Endothelial cell (in vitro differentiated cells): Measurements from ENCODE around the gene IQSEC1. TPM values are rescaled to one million over a fixed set of nuclear protein-coding genes. Genes with fewer than 3 reads are reported as not detected.

ENCODE experiments used
- DNase-seq: peaks from one replicate; pipeline ENCODE4 v3.0.0; 2021; ENCODE audit warnings: low spot score
- H3K27ac Mint-ChIP-seq: one replicate; pipeline ENCODE4 v1.8.0; 2021; ENCODE audit warnings: mixed read lengths, inconsistent platforms; ENCODE audit not compliant: unreplicated experiment
- H3K27me3 Mint-ChIP-seq: one replicate; pipeline ENCODE4 v1.8.0; 2021; ENCODE audit warnings: mild to moderate bottlenecking, moderate library complexity, mixed read lengths, inconsistent platforms; ENCODE audit not compliant: unreplicated experiment
- H3K36me3 Mint-ChIP-seq: one replicate; pipeline ENCODE4 v1.8.0; 2021; ENCODE audit warnings: mild to moderate bottlenecking, low read depth, mixed read lengths, inconsistent platforms; ENCODE audit not compliant: unreplicated experiment
- H3K4me1 Mint-ChIP-seq: one replicate; pipeline ENCODE4 v1.8.0; 2021; ENCODE audit warnings: mild to moderate bottlenecking, mixed read lengths, inconsistent platforms; ENCODE audit not compliant: unreplicated experiment
- H3K4me3 Mint-ChIP-seq: one replicate; pipeline ENCODE4 v1.8.0; 2021; ENCODE audit warnings: mild to moderate bottlenecking, mixed read lengths, inconsistent platforms; ENCODE audit not compliant: unreplicated experiment
- H3K9me3 Mint-ChIP-seq: one replicate; pipeline ENCODE4 v1.8.0; 2021; ENCODE audit warnings: mixed read lengths, inconsistent platforms; ENCODE audit not compliant: unreplicated experiment
- total RNA-seq: library from RNA; stranded (reverse); fragmentation: NEBNext Ultra II Directional; extraction: Animal tissue kit (Norgen Biotek cat#: 25700); gene quantifications from one replicate; pipeline ENCODE4 v1.2.1, GENCODE V29; 2021; ENCODE audit not compliant: unreplicated experiment
- TF ChIP-seq, protein P1 (sequence below): fragments of 200-600 bp; sonication (generic); IDR thresholded peaks from one replicate; pipeline ENCODE4 v1.5.0; 2021; ENCODE audit warnings: antibody characterized with exemption; ENCODE audit not compliant: unreplicated experiment

Gene IQSEC1
- total RNA-seq, 1 donor from 2014 or later: 75.3 TPM

DNA sequence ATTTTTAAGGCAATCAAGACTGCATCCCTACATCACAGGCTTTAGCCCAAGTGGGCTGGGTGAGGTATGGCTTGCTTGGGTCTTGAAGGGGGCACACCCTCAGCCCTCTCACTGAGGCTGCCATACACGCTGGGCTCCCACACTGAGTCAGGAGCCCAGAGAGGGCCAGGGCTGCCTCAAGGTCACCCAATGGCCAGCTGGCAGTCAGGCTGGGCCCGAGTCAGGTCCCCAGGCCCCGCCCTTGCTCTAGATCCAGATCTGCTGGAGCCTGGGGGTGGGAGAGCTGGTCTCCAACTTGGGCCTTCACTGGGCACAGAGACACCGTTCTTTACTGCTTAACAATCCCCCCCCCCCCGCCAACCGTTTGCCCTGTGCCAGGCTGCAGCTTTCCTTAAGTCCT is 88.1 kb downstream of the IQSEC1 start:
- TF ChIP-seq, protein P1, sequence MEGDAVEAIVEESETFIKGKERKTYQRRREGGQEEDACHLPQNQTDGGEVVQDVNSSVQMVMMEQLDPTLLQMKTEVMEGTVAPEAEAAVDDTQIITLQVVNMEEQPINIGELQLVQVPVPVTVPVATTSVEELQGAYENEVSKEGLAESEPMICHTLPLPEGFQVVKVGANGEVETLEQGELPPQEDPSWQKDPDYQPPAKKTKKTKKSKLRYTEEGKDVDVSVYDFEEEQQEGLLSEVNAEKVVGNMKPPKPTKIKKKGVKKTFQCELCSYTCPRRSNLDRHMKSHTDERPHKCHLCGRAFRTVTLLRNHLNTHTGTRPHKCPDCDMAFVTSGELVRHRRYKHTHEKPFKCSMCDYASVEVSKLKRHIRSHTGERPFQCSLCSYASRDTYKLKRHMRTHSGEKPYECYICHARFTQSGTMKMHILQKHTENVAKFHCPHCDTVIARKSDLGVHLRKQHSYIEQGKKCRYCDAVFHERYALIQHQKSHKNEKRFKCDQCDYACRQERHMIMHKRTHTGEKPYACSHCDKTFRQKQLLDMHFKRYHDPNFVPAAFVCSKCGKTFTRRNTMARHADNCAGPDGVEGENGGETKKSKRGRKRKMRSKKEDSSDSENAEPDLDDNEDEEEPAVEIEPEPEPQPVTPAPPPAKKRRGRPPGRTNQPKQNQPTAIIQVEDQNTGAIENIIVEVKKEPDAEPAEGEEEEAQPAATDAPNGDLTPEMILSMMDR: no peak
- Mint-ChIP-seq H3K4me3 (no peak overlapping the region), H3K27ac (no peak overlapping the region), H3K36me3 (no peaks in the 10 kb centered on the region), H3K4me1 (peaks cover 17% of the 10 kb centered on the region), H3K9me3 (no peaks in the 10 kb centered on the region), H3K27me3 (peaks cover 8% of the 10 kb centered on the region)
- DNase-seq: no peak

DNA sequence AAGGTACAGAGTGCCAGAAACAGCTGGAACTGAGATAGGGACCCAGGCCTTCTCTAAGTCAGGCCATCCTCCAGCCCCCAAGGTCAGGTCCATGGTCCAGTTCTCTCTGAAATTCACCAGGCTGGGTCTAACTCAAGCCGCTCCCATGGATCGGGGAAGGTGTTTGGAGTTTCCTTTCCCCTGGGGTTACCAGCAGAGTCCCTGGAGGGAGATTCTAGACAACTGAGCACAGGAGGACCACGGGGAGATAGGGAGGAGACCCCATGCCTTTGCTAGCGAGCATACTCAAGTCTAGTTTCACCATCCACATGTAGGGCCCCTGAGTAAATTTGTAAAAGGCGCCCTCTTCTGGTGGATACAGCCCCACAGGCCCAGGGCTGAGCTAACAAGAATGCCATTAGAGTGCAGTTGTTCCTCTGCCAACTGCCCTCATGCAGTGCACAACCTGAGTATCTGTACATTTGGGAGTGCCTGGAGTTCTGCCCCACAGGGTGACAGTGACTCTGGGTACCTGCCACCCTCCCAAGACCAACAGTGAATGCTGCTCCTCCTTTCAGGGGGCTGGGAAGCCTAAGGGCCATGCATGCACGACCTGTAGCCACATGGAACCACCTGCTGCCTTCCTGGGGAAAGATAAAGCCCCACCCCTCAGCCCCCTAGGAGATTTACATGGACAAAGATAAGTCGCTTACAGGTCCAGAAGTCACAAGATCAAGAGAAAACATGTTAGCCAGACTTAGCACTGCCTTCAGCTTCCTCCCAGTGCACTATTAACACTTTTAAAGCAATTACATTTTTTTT is 89.0 kb downstream of the IQSEC1 start:
- no peaks in the 10 kb centered on the region for H3K36me3 Mint-ChIP-seq
- H3K4me1 Mint-ChIP-seq: peaks cover 21% of the 10 kb centered on the region
- DNase-seq: peak; percentile 73
- no peak overlapping the region for H3K27ac Mint-ChIP-seq
- H3K9me3 Mint-ChIP-seq: no peaks in the 10 kb centered on the region
- TF ChIP-seq, protein P1: peak; percentile 58
- no peak overlapping the region for H3K4me3 Mint-ChIP-seq
- H3K27me3 Mint-ChIP-seq: peaks cover 8% of the 10 kb centered on the region

DNA sequence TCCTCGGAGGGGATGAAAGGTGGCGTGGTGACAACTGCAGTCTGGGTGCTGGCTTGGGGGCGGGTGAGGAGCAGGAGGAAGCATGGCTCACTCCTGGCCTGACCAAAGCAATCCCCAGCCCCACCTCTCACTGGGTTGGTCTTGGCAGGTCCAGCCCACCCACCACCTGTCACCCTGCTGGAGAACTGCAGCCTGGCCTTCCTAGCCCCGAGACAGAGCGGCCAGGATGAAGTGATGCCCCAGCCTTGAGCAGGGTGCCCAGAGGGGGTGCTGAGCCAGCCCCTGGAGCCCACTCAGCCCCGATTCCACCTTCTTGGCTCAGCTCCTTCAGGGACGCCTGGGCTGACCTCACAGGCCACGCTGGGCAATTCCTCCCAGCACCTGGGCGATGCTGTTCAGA is 89.9 kb downstream of the IQSEC1 start:
- DNase-seq: no peak
- Mint-ChIP-seq H3K36me3 (no peaks in the 10 kb centered on the region), H3K27me3 (peaks cover 5% of the 10 kb centered on the region), H3K4me3 (no peak overlapping the region), H3K4me1 (peaks cover 23% of the 10 kb centered on the region), H3K27ac (no peak overlapping the region), H3K9me3 (no peaks in the 10 kb centered on the region)
- TF ChIP-seq, protein P1: no peak

DNA sequence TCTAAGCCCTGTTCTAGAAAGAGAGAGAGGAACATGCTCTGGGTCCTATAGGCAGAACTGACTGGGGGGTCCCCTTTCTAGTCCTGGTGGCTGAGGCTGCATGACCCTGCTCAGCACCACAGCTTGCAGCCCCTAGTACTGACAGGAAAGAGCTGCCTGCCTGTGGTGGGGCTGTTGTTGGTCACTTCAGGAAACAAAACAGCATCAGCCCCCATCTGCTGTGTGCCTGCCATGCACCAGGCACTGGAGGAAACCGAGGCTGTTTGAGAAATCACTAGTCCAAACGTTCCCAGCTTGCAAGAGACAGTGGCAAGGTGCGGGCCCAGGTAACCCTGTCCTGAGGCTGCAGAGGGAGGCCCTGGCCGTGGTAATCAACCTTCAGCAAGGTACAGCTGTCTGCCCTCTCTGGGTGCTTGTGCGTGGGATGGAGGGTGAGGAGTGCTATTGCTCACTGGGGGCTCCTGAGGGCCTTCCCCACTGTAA is 90.6 kb downstream of the IQSEC1 start:
- Mint-ChIP-seq H3K27me3 (peaks cover 5% of the 10 kb centered on the region), H3K4me1 (peaks cover 23% of the 10 kb centered on the region), H3K27ac (no peak overlapping the region), H3K4me3 (no peak overlapping the region), H3K9me3 (no peaks in the 10 kb centered on the region), H3K36me3 (no peaks in the 10 kb centered on the region)
- DNase-seq: no peak
- TF ChIP-seq, protein P1: no peak
